ENCODE data around the gene CNTNAP4.

The CNTNAP4 gene

GRCh38 chr16:76381096-76381495, 103.9 kb downstream of the CNTNAP4 start:
- no peak overlapping the region for H3K27ac ChIP-seq
- TF ChIP-seq, protein P1, sequence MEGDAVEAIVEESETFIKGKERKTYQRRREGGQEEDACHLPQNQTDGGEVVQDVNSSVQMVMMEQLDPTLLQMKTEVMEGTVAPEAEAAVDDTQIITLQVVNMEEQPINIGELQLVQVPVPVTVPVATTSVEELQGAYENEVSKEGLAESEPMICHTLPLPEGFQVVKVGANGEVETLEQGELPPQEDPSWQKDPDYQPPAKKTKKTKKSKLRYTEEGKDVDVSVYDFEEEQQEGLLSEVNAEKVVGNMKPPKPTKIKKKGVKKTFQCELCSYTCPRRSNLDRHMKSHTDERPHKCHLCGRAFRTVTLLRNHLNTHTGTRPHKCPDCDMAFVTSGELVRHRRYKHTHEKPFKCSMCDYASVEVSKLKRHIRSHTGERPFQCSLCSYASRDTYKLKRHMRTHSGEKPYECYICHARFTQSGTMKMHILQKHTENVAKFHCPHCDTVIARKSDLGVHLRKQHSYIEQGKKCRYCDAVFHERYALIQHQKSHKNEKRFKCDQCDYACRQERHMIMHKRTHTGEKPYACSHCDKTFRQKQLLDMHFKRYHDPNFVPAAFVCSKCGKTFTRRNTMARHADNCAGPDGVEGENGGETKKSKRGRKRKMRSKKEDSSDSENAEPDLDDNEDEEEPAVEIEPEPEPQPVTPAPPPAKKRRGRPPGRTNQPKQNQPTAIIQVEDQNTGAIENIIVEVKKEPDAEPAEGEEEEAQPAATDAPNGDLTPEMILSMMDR (IDR thresholded peaks at IDR 0.05): no peak
- no peaks in the 10 kb centered on the region for H3K9me3 ChIP-seq
- no peaks in the 10 kb centered on the region for H3K4me1 ChIP-seq
- H3K27me3 ChIP-seq: no peaks in the 10 kb centered on the region
- DNase-seq: no peak
- H3K36me3 ChIP-seq: no peaks in the 10 kb centered on the region
- intact Hi-C loops (cut with DNase I; ENCODE audit: low total_unique reads): no loop called here
- H3K4me3 ChIP-seq: no peak overlapping the region

DNA sequence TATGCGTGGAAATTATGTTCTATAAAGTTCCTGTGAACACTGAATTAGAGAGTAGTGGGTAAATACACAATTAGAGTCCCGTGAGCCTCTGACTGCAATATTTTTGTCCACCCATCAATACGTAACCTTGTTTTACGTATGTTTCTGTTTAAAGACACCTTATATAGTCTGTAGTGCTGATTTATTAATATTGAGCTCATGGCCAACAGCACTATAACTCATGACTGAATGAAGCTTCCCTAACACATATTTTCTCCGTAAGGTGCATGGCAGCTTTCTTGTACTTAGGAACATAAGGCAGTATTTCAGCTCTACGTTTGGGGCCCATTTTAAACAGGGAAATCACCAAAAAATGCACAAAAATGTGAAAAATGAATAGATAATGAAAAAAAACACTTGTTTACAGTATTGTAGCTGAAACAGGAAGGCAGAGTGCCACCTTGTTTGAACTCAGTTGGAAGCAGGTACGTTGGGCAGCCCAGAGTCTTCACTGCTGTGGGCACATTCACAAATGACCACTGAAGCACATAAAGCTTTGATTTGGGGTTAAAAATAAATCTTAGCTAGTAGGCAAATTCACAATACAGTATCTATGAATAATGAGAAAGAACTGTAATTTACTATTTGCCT, 108.5 kb downstream of the CNTNAP4 start:
- Histone ChIP-seq H3K27ac (no peak overlapping the region), H3K9me3 (no peaks in the 10 kb centered on the region), H3K27me3 (no peaks in the 10 kb centered on the region), H3K36me3 (no peaks in the 10 kb centered on the region), H3K4me3 (no peak overlapping the region), H3K4me1 (no peaks in the 10 kb centered on the region)
- intact Hi-C loops (cut with DNase I; ENCODE audit: low total_unique reads): no loop called here
- no peak for DNase-seq
- TF ChIP-seq, protein P1 (IDR thresholded peaks at IDR 0.05): no peak

DNA sequence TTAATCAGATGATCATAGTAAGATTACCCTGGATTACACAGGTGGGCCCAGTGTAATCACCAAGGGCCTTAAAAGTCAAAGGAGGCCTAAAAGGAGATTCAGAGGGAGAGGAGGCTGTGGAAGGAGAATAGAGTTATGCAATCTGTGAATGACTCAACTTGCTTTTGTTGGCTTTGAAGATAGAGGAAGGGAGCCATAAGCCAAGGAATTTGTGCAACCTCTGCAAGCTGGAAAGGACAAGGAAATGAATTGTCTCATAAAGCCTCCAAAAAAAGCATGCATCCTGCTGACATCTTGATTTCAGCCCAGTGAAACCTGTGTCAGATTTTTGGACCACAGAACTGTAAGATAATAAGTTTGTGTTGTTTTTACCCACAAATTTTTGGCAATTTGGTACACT, 109.6 kb downstream of the CNTNAP4 start:
- H3K4me3 ChIP-seq: no peak overlapping the region
- intact Hi-C loops (cut with DNase I; ENCODE audit: low total_unique reads): no loop called here
- no peak overlapping the region for H3K27ac ChIP-seq
- TF ChIP-seq, protein P1 (IDR thresholded peaks at IDR 0.05): no peak
- no peak for DNase-seq
- no peaks in the 10 kb centered on the region for H3K36me3 ChIP-seq
- H3K27me3 ChIP-seq: no peaks in the 10 kb centered on the region
- no peaks in the 10 kb centered on the region for H3K4me1 ChIP-seq
- no peaks in the 10 kb centered on the region for H3K9me3 ChIP-seq

DNA sequence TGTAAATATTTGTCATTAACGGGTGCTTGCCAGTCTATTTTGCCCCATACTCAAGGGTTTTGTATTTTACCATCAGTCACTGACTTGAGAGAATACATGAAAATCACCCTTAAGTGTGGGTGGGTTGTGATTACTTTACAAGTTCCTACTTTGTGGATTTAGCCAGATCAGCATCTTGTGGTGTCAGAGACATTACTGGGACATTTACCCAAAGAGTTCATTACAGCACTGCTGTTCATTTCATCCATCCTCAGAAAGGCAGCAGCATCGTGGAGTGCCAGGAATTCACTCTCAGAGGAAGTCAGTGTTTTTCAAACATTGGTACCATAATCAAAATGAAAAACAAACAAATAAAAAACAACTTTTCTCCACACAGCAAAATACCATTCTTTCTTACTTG, 110.8 kb downstream of the CNTNAP4 start:
- no peaks in the 10 kb centered on the region for H3K36me3 ChIP-seq
- no peaks in the 10 kb centered on the region for H3K4me1 ChIP-seq
- no peaks in the 10 kb centered on the region for H3K9me3 ChIP-seq
- intact Hi-C loops (cut with DNase I; ENCODE audit: low total_unique reads): no loop called here
- TF ChIP-seq, protein P1 (IDR thresholded peaks at IDR 0.05): no peak
- no peak for DNase-seq
- H3K4me3 ChIP-seq: no peak overlapping the region
- no peak overlapping the region for H3K27ac ChIP-seq
- no peaks in the 10 kb centered on the region for H3K27me3 ChIP-seq

- no peak overlapping the region for H3K4me3 ChIP-seq
- no peak overlapping the region for H3K27ac ChIP-seq
- TF ChIP-seq, protein P1 (IDR thresholded peaks at IDR 0.05): no peak
- H3K27me3 ChIP-seq: no peaks in the 10 kb centered on the region
- intact Hi-C loops (cut with DNase I; ENCODE audit: low total_unique reads): no loop called here
- no peaks in the 10 kb centered on the region for H3K9me3 ChIP-seq
- no peaks in the 10 kb centered on the region for H3K36me3 ChIP-seq
- no peaks in the 10 kb centered on the region for H3K4me1 ChIP-seq
- DNase-seq: no peak
These were observed 111.9 kb downstream of the CNTNAP4 start for GRCh38 chr16:76389126-76389525.

GRCh38 chr16:76390476-76390875, 113.3 kb downstream of the CNTNAP4 start:
- TF ChIP-seq, protein P1 (IDR thresholded peaks at IDR 0.05): no peak
- H3K9me3 ChIP-seq: no peaks in the 10 kb centered on the region
- no peak overlapping the region for H3K4me3 ChIP-seq
- H3K4me1 ChIP-seq: no peaks in the 10 kb centered on the region
- H3K27ac ChIP-seq: no peak overlapping the region
- H3K27me3 ChIP-seq: no peaks in the 10 kb centered on the region
- no peak for DNase-seq
- no peaks in the 10 kb centered on the region for H3K36me3 ChIP-seq
- intact Hi-C loops (cut with DNase I; ENCODE audit: low total_unique reads): no loop called here

All from tibial artery (tissue), 4 donors.